Epithelial cell of umbilical artery (primary cell): ENCODE data around the gene IARS2. TPM values are rescaled to one million over a fixed set of nuclear protein-coding genes. Genes with fewer than 3 reads are reported as not detected.

Experiments used
- total RNA-seq: library from RNA; depleted of rRNA; stranded (reverse); fragments of >200 nt; gene quantifications from 2 replicates; pipeline ENCODE4 v1.2.3, GENCODE V29; 2014

The IARS2 gene
- 72.8 and 80.6 TPM in 2 replicates for total RNA-seq

GRCh38 chr1:220094016-220094911, at the start of gene IARS2:
IARS2 (plus strand) TSS chr1:220094132; CDS start chr1:220094217, 85 bp downstream.

GRCh38 chr1:220046052-220046930, 47.6 kb upstream of the IARS2 start, which contains the start of gene EPRS1:
EPRS1 (minus strand) TSS chr1:220046505; CDS start chr1:220046388, 117 bp downstream.

GRCh38 chr1:220089650-220090556, 4.0 kb upstream of the IARS2 start, which contains the start of gene BPNT1:
BPNT1 (minus strand) TSS chr1:220089788; CDS start chr1:220079846, 9,942 bp downstream.

Other genes starting within 250 kb of the IARS2 start
- not detected in 2 replicates for gene SLC30A10, start 165.6 kb upstream of the IARS2 start, total RNA-seq
- gene EPRS1, start 47.6 kb upstream of the IARS2 start, total RNA-seq, result 145 and 155 TPM in 2 replicates
- 30.5 and 34.3 TPM in 2 replicates for gene BPNT1, start 4.3 kb upstream of the IARS2 start, total RNA-seq
- gene RAB3GAP2, start 178.3 kb downstream of the IARS2 start, total RNA-seq, result 26.6 and 33.6 TPM in 2 replicates